ENCODE data around the gene GNAT2.

GNAT2 gene

GRCh38 chr1:109582021-109582420 lies 37.4 kb downstream of the GNAT2 start:
- TF ChIP-seq, protein P1, sequence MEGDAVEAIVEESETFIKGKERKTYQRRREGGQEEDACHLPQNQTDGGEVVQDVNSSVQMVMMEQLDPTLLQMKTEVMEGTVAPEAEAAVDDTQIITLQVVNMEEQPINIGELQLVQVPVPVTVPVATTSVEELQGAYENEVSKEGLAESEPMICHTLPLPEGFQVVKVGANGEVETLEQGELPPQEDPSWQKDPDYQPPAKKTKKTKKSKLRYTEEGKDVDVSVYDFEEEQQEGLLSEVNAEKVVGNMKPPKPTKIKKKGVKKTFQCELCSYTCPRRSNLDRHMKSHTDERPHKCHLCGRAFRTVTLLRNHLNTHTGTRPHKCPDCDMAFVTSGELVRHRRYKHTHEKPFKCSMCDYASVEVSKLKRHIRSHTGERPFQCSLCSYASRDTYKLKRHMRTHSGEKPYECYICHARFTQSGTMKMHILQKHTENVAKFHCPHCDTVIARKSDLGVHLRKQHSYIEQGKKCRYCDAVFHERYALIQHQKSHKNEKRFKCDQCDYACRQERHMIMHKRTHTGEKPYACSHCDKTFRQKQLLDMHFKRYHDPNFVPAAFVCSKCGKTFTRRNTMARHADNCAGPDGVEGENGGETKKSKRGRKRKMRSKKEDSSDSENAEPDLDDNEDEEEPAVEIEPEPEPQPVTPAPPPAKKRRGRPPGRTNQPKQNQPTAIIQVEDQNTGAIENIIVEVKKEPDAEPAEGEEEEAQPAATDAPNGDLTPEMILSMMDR (IDR thresholded peaks at IDR 0.05; ENCODE audit: low read depth, low read length, missing control alignments), result no peak
- no peak overlapping the region for H3K4me3 ChIP-seq (replicated peaks; ENCODE audit: low read depth, low read length)

GRCh38 chr1:109579491-109579890 lies 39.9 kb downstream of the GNAT2 start:
- H3K4me3 ChIP-seq (replicated peaks; ENCODE audit: low read depth, low read length), result no peak overlapping the region
- TF ChIP-seq, protein P1 (IDR thresholded peaks at IDR 0.05; ENCODE audit: low read depth, low read length, missing control alignments), result no peak
- DNase-seq (ENCODE audit: extremely low read depth, low read depth), result no peak

More at GRCh38 chr1:109582021-109582420, 37.4 kb downstream of the GNAT2 start:
- no peak for DNase-seq (ENCODE audit: extremely low read depth, low read depth)

DNA sequence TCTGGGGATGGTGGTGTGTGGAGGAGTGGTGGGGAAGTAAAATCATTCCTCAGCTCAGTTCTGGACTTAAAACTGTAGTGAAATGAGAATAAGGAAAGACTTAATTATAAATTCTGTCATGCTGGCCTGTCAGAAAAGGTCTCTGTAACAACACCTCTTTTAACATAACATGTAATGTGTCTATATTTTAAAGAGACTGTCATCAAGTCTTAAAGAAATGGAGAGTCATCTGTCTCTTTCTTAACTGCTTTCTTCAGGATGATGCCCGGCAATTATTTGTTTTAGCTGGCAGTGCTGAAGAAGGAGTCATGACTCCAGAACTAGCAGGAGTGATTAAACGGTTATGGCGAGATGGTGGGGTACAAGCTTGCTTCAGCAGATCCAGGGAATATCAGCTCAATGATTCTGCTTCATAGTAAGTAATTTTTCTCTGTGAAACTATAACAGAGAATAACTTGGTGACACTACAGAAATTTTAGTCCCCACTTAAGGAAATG lies 40.4 kb downstream of the GNAT2 start:
- TF ChIP-seq, protein P1 (IDR thresholded peaks at IDR 0.05; ENCODE audit: low read depth, low read length, missing control alignments), result no peak
- no peak for DNase-seq (ENCODE audit: extremely low read depth, low read depth)
- H3K4me3 ChIP-seq (replicated peaks; ENCODE audit: low read depth, low read length), result no peak overlapping the region

DNA sequence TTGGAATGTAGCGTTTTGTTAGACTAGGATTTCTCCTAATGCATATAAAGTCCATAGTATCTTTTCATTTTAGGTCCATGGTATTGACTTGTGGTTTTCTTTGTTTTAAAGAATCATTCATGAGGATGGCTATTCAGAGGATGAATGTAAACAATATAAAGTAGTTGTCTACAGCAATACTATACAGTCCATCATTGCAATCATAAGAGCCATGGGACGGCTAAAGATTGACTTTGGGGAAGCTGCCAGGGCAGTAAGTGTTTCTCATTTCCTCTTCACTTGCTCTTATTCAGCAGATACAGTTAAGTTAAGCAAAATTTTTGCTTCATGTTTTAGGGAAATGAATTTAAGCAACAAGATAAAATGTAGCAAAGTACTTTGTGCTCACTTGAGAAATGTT lies 45.6 kb downstream of the GNAT2 start:
- no peak for DNase-seq (ENCODE audit: extremely low read depth, low read depth)
- TF ChIP-seq, protein P1 (IDR thresholded peaks at IDR 0.05; ENCODE audit: low read depth, low read length, missing control alignments), result no peak
- no peak overlapping the region for H3K4me3 ChIP-seq (replicated peaks; ENCODE audit: low read depth, low read length)

- no peak for DNase-seq (ENCODE audit: extremely low read depth, low read depth)
- TF ChIP-seq, protein P1 (IDR thresholded peaks at IDR 0.05; ENCODE audit: low read depth, low read length, missing control alignments), result no peak
Measured at GRCh38 chr1:109570414-109570813, 49.0 kb downstream of the GNAT2 start.

GRCh38 chr1:109569323-109569722 lies 50.1 kb downstream of the GNAT2 start:
- no peak for DNase-seq (ENCODE audit: extremely low read depth, low read depth)
- no peak overlapping the region for H3K4me3 ChIP-seq (replicated peaks; ENCODE audit: low read depth, low read length)
- TF ChIP-seq, protein P1 (IDR thresholded peaks at IDR 0.05; ENCODE audit: low read depth, low read length, missing control alignments), result no peak

More at GRCh38 chr1:109570414-109570813, 49.0 kb downstream of the GNAT2 start:
- no peak overlapping the region for H3K4me3 ChIP-seq (replicated peaks; ENCODE audit: low read depth, low read length)

Data from HFF-Myc (cell line).